GM23338 (cell line): Measurements from ENCODE around the gene PHC1.

ENCODE experiments used
- CREB1 ChIP-seq: fragments of 250-450 bp; sonication (Bioruptor Pico); IDR thresholded peaks from 2 replicates; pipeline ENCODE4 v1.5.0; 2020; ENCODE audit warnings: low read depth, mild to moderate bottlenecking, moderate library complexity
- EZH2 ChIP-seq: fragments of 200-600 bp; sonication (generic); IDR thresholded peaks from one replicate; pipeline ENCODE4 v1.8.0; 2017; ENCODE audit warnings: antibody characterized with exemption, mild to moderate bottlenecking, low read depth; ENCODE audit not compliant: unreplicated experiment
- EZH2phosphoT487 ChIP-seq: fragments of 200-600 bp; sonication (generic); IDR thresholded peaks from one replicate; pipeline ENCODE4 v1.8.1; 2018; ENCODE audit warnings: antibody characterized with exemption; ENCODE audit not compliant: unreplicated experiment
- JUNB ChIP-seq: IDR thresholded peaks from one replicate; pipeline ENCODE4 v1.6.1; 2016; ENCODE audit warnings: antibody characterized with exemption; ENCODE audit not compliant: unreplicated experiment
- POLR2AphosphoS5 ChIP-seq: IDR thresholded peaks from 2 replicates; pipeline ENCODE4 v1.6.1; 2016; ENCODE audit warnings: antibody characterized with exemption, low read depth
- REST ChIP-seq: IDR thresholded peaks from one replicate; pipeline ENCODE4 v1.6.1; 2018; ENCODE audit warnings: antibody characterized with exemption; ENCODE audit not compliant: unreplicated experiment
- ZNF331 ChIP-seq: fragments of 250-450 bp; sonication (Bioruptor Pico); IDR thresholded peaks from 2 replicates; pipeline ENCODE4 v1.5.0; 2020; ENCODE audit warnings: low read depth, mild to moderate bottlenecking, moderate library complexity
- TF ChIP-seq, protein P1 (sequence below), 2 experiments: fragments of 200-600 bp in 1 of 2; sonication (generic) in 1 of 2; conservative IDR thresholded peaks; 2 replicates each; pipeline versions ENCODE4 v1.5.1 to v1.6.1; 2016 to 2017; ENCODE audit warnings: antibody characterized with exemption in 2 of 2, low read depth in 2 of 2, mild to moderate bottlenecking in 2 of 2, moderate library complexity in 1 of 2

GRCh38 chr12:8948701-8949341, 34.5 kb downstream of the PHC1 start:
- TF ChIP-seq POLR2AphosphoS5 (no peak), CREB1 (CRISPR knock-in tag) (no peak), REST (no peak), EZH2phosphoT487 (no peak), EZH2 (no peak), ZNF331 (no peak), JUNB (no peak)
- TF ChIP-seq, protein P1, sequence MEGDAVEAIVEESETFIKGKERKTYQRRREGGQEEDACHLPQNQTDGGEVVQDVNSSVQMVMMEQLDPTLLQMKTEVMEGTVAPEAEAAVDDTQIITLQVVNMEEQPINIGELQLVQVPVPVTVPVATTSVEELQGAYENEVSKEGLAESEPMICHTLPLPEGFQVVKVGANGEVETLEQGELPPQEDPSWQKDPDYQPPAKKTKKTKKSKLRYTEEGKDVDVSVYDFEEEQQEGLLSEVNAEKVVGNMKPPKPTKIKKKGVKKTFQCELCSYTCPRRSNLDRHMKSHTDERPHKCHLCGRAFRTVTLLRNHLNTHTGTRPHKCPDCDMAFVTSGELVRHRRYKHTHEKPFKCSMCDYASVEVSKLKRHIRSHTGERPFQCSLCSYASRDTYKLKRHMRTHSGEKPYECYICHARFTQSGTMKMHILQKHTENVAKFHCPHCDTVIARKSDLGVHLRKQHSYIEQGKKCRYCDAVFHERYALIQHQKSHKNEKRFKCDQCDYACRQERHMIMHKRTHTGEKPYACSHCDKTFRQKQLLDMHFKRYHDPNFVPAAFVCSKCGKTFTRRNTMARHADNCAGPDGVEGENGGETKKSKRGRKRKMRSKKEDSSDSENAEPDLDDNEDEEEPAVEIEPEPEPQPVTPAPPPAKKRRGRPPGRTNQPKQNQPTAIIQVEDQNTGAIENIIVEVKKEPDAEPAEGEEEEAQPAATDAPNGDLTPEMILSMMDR (conservative IDR thresholded peaks at IDR 0.05; ENCODE audit: low read depth in 2 of 2), result no peak
